ENCODE results near the gene MRGPRF.

The MRGPRF gene

DNA sequence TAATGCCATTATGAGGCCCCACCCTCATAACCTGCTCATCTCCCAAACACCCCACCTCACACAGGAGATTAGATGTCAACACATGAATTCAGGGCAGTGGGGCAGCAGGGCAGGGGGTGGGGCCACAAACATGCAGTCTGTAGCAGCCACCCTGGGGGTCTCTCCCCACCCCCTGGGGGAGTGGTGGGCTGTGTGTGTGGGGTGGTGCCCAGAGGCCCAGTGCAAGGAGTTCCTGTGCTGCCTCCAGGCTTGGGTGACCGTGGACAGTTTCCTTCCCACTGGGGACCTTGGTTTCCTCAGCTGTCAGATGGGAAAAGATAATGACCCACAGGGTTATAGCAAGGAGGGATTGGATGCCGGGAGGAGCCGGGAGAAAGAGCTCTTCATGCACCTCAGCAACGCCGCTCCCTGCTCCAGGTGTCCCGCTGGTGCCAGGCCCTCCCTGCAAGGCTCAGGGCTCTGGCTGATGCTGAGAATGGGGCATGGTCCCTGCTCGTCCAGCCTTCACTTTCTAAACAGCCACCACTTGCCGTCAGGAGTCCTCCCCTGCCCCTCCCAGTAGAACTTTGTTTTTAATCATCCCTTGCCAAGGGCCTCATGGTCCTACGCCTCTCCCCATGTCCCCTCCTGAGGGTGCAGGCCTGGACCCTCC lies 2.0 kb upstream of the MRGPRF start:
- no peak for DNase-seq

GRCh38 chr11:69014084-69014851 lies 1.2 kb upstream of the MRGPRF start:
- no peak for DNase-seq

DNA sequence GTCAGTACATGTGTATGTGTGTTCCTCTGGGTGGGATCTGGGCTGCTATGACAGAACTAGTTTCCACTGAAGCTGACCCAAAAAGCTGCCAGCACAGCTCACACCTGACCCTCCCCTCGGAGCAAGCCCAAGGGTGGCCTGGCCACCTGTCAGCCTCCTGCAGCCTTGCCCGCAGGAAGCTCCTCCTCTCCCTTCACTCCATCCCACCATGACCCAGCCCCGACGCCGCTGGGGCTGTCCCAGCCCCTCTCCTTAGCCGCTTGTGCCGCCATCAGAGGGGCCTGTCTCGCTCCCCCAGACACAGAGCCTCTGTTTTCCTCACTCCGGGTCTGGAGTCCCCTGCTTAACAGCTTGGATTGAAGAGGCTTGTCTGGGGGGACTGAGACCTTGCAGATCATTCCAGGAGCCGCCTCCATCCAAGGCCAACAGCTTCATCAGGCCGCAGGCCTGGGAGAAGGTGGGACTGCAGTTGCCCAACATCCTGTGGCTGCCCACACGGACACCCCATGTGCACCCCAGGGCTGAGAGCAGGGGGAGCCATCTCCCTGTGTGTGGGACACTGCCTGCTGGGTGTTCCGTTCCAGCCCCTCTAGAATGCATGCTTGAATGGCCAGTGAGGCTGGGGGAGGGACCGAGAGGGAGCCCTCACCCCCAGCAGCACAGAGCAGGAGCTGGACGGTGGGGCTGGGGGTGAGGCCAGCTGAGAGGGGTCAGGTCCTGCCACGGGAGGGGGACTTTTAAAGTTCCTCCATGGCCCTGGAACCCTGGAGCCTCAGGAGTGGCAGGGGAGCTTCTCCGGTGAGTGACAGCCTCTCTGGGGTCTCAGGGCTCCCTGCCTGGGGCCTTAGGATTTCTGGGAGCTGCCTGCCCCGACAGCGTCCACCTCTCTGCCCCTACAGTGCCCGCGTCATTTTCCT lies 696 bp downstream of the MRGPRF start:
- DNase-seq = peak; percentile 55

DNA sequence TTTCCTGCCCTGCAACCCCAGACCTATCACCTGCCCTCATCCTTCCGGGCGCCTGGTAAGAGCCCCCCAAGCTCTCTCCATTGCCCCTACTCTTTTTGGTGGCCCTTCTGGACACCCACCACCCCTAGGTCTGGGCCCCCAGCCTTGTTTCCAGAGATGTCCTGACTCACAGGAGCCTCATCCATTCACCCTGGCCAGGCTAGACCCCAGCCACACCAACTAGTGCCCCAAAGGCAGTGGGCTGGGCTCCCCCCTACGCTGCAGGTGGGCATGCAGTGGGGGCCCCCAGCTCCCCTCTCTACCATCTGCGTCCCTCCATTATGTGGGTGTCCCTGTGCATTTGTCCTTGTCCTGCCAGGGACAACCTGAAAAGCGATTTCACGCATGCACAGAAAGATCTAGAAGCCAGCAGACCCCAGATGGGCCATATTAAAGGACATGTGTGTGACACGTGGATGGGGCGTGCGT lies 1.4 kb downstream of the MRGPRF start:
- DNase-seq = peak; percentile 43

- peak; percentile 83 for DNase-seq
These were observed 2.0 kb downstream of the MRGPRF start for GRCh38 chr11:69010964-69011623.

GRCh38 chr11:69010361-69010891 lies 2.6 kb downstream of the MRGPRF start:
- peak; percentile 45 for DNase-seq

- DNase-seq = peak; percentile 53
These were observed 3.4 kb downstream of the MRGPRF start for GRCh38 chr11:69009441-69010211.

GRCh38 chr11:69008737-69009440 lies 4.2 kb downstream of the MRGPRF start:
- DNase-seq = peak; percentile 72

DNA sequence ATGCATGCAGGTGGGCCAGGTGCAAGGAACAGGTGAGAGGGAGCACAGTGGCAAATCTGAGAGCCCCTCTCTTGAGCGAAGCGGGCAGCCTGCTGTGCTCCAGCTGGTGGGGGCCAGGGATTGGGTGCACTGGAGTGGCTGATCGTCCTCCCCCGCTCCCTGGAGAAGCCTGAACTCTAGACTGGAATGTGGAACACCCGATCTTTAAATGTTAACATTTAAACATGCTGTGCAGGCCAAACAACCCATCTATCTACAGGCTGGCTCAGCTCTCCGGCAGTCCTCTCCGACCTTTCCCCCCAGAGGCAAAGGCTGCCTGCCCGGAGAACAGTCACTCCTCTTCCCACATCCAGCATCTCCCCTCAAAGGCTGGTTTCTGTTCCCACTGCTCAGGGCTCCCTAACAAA lies 5.1 kb downstream of the MRGPRF start:
- DNase-seq = no peak

GRCh38 chr11:69006816-69007215 lies 6.2 kb downstream of the MRGPRF start:
- no peak for DNase-seq

DNA sequence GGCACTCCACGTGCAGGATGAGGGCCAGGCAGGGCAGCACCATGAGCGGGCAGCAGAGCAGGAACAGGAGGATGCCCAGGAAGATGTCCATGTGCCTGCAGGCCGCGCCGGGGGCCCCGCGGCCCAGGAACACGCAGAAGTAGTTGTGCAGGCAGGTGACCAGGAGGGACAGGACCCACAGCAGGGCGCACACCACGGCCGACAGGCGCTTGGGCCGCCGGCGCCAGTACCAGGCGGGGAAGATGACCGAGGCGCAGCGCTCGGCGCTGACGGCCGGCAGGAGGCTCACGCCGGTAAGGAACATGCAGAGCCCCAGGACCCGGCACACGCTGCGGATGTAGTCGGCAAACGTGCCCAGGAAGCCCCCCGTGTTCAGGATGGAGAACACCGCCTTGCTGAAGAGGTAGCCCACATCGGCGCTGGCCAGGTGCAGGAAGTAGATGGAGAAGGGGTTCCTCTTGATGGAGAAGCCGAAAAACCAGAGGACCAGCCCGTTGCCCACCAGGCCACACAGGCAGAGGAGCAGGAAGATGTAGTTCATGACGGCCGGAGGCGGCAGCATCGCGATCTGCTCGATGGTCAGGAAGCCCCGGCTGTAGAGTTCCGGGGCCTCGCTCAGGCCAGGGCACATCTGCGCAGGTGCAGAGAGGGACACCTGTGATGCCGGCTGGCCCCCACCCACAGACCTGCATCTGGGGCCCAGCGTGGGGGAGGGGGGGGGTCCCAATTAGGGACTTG lies 7.2 kb downstream of the MRGPRF start:
- no peak for DNase-seq

DNA sequence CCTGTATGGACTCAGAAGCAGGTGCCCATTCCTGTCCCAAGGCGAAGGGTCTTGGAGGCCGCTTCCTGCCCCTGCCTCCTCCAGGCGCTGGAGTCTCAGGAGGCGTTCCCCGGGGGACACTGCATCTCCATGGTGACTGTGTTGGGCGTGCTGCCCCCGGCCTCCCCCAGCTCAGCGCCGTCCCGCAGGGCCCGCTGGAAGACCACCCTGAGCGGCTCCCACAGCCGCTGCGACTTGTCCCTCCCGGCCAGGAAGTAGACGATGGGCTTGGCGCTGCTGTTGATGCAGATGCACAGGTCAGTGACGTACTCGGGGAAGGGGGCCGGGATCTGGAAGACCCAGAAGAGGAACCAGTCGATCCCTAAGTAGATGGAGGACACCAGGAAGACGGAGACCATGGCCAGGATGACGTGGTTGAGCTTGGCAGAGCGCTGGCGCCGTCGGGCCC lies 7.8 kb downstream of the MRGPRF start:
- DNase-seq = no peak

GRCh38 chr11:69004411-69005182 lies 8.4 kb downstream of the MRGPRF start:
- DNase-seq = no peak

DNA sequence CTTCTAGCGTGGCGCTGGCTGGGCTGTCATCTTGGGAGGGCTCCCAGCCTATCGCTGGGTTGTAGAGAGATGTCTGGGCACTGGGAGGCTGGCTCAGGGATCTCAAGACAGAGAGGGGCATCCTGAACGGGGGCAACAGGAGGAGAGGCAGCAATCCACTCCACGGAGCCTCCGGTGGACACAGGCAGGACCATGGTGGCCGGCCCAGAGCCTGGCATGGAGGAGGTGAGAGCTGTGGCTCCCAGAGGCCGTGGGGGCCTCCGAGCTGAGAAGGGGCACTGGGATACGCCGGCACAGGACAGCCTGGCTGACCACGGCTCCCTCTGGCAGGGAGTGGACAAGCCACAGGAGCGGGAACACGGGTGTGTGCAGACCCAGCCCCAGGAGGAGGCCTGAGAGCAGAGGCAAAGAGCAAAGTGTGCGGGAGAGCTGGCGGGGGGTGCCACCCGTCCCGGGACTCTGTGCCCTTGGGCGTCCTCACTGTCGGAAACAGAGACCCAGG lies 9.1 kb downstream of the MRGPRF start:
- DNase-seq = no peak

DNA sequence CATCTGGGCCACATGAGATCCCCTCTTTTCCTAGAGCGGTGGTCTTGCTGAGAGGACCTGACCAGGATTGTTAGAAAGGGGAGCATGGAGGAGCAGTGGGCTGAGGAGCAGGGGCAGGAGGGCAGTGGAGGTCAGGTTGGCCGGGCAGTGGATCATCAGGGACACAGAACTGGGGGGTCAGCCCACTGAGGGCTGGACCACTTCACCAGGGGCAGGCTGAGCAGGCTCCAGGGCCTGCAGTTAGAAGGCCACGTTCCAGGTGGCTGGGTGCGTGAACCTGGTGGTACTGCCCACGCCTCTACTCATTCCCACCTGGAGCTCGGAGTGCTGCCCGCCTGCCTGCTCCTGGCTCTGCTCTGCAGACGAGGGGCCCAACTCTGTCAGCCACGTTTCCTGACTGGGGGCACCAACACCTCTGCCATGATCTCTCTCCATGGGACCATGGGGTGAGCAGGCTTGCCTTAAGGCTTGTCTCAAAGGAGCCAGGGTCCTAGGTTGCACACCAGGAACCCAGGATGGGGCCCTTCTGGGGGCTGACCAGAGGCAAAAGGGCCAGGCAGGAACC lies 9.7 kb downstream of the MRGPRF start:
- no peak for DNase-seq

- peak; percentile 36 for DNase-seq
These were observed 10.3 kb downstream of the MRGPRF start for GRCh38 chr11:69002570-69003231.

- no peak for DNase-seq
These were observed 10.9 kb downstream of the MRGPRF start for GRCh38 chr11:69002110-69002569.

Data from right forelimb (tissue), 1 donor.